LNCAP (cell line): ENCODE data around the gene GRID1.

Source experiments
- TF ChIP-seq, protein P1 (sequence below): fragments of 450-650 bp; IDR thresholded peaks from 2 replicates; pipeline ENCODE4 v1.5.1; 2017; ENCODE audit warnings: mild to moderate bottlenecking

Gene GRID1

DNA sequence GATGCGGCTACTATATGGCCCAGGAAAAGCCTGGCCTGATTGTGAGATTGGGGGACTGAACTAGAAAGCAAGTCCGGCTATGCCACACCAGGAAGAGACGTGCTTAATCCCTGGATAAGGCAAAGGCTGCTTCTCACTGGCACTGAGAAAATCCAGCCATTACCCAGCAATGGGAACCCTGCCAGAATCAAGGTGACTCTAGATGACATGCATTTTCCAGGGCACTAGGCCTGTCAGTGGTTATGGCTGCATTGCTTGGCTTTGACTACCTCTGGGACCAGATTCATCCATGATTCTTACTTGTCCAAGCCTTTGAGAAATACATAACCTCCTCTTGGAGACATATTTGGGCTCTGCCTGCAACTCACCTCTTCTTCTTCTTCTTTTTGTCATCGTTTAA, 317.2 kb downstream of the GRID1 start:
- TF ChIP-seq, protein P1, sequence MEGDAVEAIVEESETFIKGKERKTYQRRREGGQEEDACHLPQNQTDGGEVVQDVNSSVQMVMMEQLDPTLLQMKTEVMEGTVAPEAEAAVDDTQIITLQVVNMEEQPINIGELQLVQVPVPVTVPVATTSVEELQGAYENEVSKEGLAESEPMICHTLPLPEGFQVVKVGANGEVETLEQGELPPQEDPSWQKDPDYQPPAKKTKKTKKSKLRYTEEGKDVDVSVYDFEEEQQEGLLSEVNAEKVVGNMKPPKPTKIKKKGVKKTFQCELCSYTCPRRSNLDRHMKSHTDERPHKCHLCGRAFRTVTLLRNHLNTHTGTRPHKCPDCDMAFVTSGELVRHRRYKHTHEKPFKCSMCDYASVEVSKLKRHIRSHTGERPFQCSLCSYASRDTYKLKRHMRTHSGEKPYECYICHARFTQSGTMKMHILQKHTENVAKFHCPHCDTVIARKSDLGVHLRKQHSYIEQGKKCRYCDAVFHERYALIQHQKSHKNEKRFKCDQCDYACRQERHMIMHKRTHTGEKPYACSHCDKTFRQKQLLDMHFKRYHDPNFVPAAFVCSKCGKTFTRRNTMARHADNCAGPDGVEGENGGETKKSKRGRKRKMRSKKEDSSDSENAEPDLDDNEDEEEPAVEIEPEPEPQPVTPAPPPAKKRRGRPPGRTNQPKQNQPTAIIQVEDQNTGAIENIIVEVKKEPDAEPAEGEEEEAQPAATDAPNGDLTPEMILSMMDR: no peak

- TF ChIP-seq, protein P1: no peak
These were observed 317.6 kb downstream of the GRID1 start for GRCh38 chr10:86048973-86049372.

DNA sequence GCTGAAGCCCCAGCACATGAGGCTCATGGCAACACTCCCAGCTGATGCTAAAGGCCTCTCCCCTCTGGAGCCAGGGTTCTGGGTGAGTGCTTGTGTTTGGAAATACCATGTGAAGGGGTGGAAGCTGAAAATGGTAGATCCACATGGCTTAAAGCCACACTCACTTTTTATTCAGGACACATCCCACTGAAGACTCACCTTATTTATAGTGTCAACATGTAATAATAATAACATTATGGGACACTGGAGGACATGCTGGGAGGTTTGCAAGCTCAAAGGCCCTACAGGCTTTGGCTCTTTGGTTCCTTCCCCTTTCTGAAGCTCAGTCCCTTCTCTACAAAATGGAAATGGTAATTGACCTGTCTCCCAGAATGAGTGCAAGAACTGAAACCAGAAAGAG, 318.0 kb downstream of the GRID1 start:
- TF ChIP-seq, protein P1: no peak

GRCh38 chr10:86047588-86047987, 319.0 kb downstream of the GRID1 start:
- TF ChIP-seq, protein P1: no peak

GRCh38 chr10:86046845-86047460, 319.6 kb downstream of the GRID1 start:
- TF ChIP-seq, protein P1: no peak

- TF ChIP-seq, protein P1: no peak
These were observed 320.7 kb downstream of the GRID1 start for GRCh38 chr10:86045896-86046295.

DNA sequence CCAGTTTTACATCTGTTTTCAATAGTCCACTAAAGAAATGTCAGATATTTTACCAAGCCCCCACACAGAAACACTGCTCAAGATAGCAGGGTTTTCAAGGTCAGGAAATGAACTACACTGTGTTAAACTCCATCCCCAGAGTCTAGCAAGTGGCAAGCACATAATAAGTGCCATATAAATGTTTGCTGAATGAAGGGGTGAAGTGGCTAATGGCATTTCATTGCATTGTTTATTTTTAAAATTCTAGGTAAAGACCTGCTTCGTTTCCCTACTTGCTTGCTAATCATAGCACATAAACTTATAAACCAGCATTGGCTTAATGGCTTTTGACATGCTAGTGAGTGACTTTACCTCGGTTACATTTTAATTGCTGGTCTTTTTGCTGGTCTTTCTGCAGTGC, 322.6 kb downstream of the GRID1 start:
- TF ChIP-seq, protein P1: no peak

DNA sequence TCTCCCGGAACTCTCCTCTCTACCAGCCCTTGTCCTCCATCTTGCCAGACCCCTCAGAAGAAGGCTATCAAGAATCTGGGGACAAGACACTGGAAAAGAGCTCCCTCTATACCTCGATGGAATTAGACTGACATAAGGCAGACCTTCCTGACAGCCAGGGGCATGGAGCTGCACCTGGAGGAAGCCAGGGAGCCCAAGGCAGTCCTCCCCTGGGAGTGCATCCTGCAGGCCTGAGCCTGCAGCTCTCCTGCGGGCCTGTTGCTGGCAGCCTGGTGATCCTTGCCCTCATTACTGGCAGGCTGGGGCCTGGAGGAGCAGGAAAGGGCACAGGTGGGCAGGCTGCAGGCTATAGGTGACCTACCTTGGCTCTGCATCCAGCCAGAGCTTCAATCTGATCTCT, 323.4 kb downstream of the GRID1 start:
- TF ChIP-seq, protein P1: no peak
